Measurements from ENCODE around the gene MACROH2A2.
A peak's percentile ranks its signal among the peaks of the same experiment; 100 is the strongest.
"Not testable (repeated sequence)": the region's sequence is repeated elsewhere in the genome, so short reads cannot be mapped to it uniquely, and the experiment has no call there.

Gene MACROH2A2

GRCh38 chr10:70106958-70107791 is 54.5 kb downstream of the MACROH2A2 start:
- DNase-seq, result peak; percentile 31

- no peak for DNase-seq
Measured at GRCh38 chr10:70109064-70109729, 56.6 kb downstream of the MACROH2A2 start.

- DNase-seq, result no peak
Measured at GRCh38 chr10:70111496-70111895, 58.9 kb downstream of the MACROH2A2 start.

- no peak for DNase-seq
Measured at GRCh38 chr10:70112071-70112470, 59.4 kb downstream of the MACROH2A2 start.

- DNase-seq, result no peak
Measured at GRCh38 chr10:70114902-70115301, 62.3 kb downstream of the MACROH2A2 start.

GRCh38 chr10:70115948-70116682 is 63.5 kb downstream of the MACROH2A2 start:
- DNase-seq, result peak; percentile 67

- no peak for DNase-seq
Measured at GRCh38 chr10:70117646-70118045, 65.0 kb downstream of the MACROH2A2 start.

- no peak for DNase-seq
Measured at GRCh38 chr10:70118196-70118595, 65.5 kb downstream of the MACROH2A2 start.

- DNase-seq, result no peak
Measured at GRCh38 chr10:70119197-70119596, 66.6 kb downstream of the MACROH2A2 start.

- DNase-seq, result no peak
Measured at GRCh38 chr10:70119623-70120022, 67.0 kb downstream of the MACROH2A2 start.

- no peak for DNase-seq
Measured at GRCh38 chr10:70120417-70120816, 67.8 kb downstream of the MACROH2A2 start.

GRCh38 chr10:70121281-70121949 is 68.8 kb downstream of the MACROH2A2 start:
- no peak for DNase-seq

- DNase-seq, result no peak
Measured at GRCh38 chr10:70122742-70123141, 70.1 kb downstream of the MACROH2A2 start.

GRCh38 chr10:70123166-70123565 is 70.5 kb downstream of the MACROH2A2 start:
- not testable (repeated sequence) for DNase-seq

GRCh38 chr10:70123817-70124216 is 71.2 kb downstream of the MACROH2A2 start:
- DNase-seq, result no peak

- DNase-seq, result no peak
Measured at GRCh38 chr10:70124415-70124814, 71.8 kb downstream of the MACROH2A2 start.

GRCh38 chr10:70124918-70125317 is 72.3 kb downstream of the MACROH2A2 start:
- no peak for DNase-seq

GRCh38 chr10:70125918-70126552 is 73.4 kb downstream of the MACROH2A2 start:
- no peak for DNase-seq

- DNase-seq, result no peak
Measured at GRCh38 chr10:70126700-70127395, 74.2 kb downstream of the MACROH2A2 start.

- no peak for DNase-seq
Measured at GRCh38 chr10:70130878-70131559, 78.4 kb downstream of the MACROH2A2 start.

- no peak for DNase-seq
Measured at GRCh38 chr10:70131560-70131937, 78.9 kb downstream of the MACROH2A2 start.
